Measurements from ENCODE around the gene GOLGB1.

Gene GOLGB1

GRCh38 chr3:121629601-121630000, 119.9 kb downstream of the GOLGB1 start:
- no peak for TF ChIP-seq CTCF (conservative IDR thresholded peaks at IDR 0.05; ENCODE audit: low read depth, low read length)
- DNase-seq (ENCODE audit: low read depth), result no peak
- no peak overlapping the region for H3K4me3 ChIP-seq (ENCODE audit: low read length)

GRCh38 chr3:121627622-121628021, 121.9 kb downstream of the GOLGB1 start:
- no peak for TF ChIP-seq CTCF (conservative IDR thresholded peaks at IDR 0.05; ENCODE audit: low read depth, low read length)
- DNase-seq (ENCODE audit: low read depth), result no peak
- H3K4me3 ChIP-seq (ENCODE audit: low read length), result no peak overlapping the region

GRCh38 chr3:121627211-121627610, 122.3 kb downstream of the GOLGB1 start:
- no peak for DNase-seq (ENCODE audit: low read depth)
- no peak overlapping the region for H3K4me3 ChIP-seq (ENCODE audit: low read length)
- TF ChIP-seq CTCF (conservative IDR thresholded peaks at IDR 0.05; ENCODE audit: low read depth, low read length), result no peak

- no peak overlapping the region for H3K4me3 ChIP-seq (ENCODE audit: low read length)
- no peak for TF ChIP-seq CTCF (conservative IDR thresholded peaks at IDR 0.05; ENCODE audit: low read depth, low read length)
- no peak for DNase-seq (ENCODE audit: low read depth)
These were observed 123.0 kb downstream of the GOLGB1 start for GRCh38 chr3:121626495-121626894.

- TF ChIP-seq CTCF (conservative IDR thresholded peaks at IDR 0.05; ENCODE audit: low read depth, low read length), result no peak
- H3K4me3 ChIP-seq (ENCODE audit: low read length), result no peak overlapping the region
- DNase-seq (ENCODE audit: low read depth), result no peak
These were observed 125.2 kb downstream of the GOLGB1 start for GRCh38 chr3:121624147-121624899.

GRCh38 chr3:121621491-121621890, 128.1 kb downstream of the GOLGB1 start:
- H3K4me3 ChIP-seq (ENCODE audit: low read length), result no peak overlapping the region
- TF ChIP-seq CTCF (conservative IDR thresholded peaks at IDR 0.05; ENCODE audit: low read depth, low read length), result no peak
- no peak for DNase-seq (ENCODE audit: low read depth)

GRCh38 chr3:121619691-121620090, 129.8 kb downstream of the GOLGB1 start:
- H3K4me3 ChIP-seq (ENCODE audit: low read length), result no peak overlapping the region
- DNase-seq (ENCODE audit: low read depth), result no peak
- no peak for TF ChIP-seq CTCF (conservative IDR thresholded peaks at IDR 0.05; ENCODE audit: low read depth, low read length)

Measured in retinal pigment epithelial cell (primary cell).